DMS 273 (cell line): ENCODE results near the gene EDDM13.
"Not testable (repeated sequence)": the region's sequence is repeated elsewhere in the genome, so short reads cannot be mapped to it uniquely, and the experiment has no call there.

Experiments
- DNase-seq: peaks from one replicate; lab custom pipeline; 2025; ENCODE audit not compliant: unreplicated experiment; lab: John Stamatoyannopoulos, UW

Gene EDDM13

DNA sequence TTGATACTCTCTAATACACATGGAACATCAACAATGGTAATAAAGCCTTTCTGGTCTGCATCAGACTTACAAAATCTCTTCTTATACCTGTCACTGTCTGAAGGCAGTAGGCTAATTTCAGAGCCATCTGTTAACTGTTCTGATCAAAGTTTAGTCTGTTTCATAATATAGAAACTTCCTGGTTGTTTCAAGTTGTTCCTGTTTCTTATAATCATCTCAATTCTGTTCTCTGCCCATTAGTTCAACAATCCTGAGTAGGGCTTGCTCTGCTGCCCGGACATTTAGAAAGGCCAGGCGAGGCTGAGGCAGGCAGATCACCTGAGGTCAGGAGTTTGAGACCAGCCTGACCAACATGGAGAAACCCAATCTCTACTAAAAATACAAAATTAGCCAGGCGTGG lies 47.4 kb downstream of the EDDM13 start:
- no peak for DNase-seq

DNA sequence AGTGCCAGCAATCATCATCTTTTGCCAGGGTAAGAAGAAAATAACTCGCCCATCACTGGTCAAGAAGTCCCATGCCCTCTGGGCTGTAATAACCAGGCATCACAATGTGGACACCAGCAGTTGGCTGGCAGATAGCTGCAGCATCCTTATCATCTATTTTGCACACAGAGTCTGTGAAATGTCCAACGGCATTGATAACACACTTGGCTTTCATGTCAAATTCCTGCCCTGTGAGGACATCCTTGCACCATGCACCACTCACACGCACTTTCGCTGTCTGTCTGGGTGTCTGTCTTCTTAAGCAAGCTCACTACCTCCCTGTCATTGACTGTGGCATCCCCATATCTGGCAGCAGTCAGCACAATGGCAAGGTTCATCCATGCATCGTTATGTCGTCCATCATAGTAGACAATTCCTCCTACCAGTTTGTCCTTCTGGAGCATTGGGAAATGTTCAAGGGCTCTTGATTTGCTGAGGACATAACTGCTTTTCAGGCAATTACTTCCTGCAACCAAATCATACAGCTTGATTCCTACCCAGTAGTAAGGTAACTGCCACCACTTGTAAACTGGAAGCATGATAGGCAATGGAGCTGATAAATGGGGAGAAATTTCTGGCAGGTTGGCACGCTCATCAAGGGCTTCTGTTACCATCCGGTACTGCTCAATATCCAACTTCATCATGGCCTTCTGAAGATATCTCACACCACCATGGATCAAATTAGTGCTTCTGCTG lies 48.9 kb downstream of the EDDM13 start:
- DNase-seq = no peak

DNA sequence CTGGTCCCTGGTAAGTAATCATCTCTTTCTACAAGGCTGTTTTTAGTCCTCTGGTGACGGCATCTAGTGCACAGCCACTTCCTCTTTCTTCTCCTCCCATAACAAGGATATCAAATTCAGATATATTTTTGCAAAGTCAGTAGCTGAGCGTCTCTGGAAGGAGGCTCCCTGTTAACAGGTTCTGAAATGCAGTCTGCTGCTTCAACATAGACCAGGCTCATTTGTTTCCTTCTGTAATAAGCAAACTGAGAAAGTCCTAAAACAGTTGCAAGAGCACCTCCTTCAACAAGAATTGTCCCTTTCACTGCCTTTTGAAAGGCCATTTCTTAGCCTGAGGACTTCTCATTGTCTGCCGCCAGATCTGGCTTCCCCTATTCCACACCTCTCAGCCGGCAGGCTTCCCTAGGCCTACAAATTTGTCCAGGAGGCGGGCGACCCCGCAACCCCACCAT lies 49.5 kb downstream of the EDDM13 start:
- DNase-seq = no peak

DNA sequence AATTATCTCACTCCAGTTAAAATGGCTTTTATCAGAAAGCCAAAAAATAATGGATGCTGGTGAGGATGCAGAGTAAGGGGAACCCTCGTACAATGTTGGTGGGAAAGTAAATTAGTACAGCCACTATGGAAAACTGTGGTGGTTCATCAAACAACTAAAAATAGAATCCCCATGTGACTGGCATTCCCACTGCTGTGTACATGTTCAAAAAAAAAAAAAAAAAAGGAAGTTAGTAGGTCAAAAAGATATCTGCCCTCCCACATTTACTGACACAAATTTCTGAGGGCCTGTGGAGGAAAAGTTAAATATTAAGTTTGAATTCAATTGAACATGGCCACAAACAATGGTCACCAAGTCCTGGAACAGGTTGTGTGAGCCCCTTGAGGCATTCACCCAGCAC lies 51.9 kb downstream of the EDDM13 start:
- no peak for DNase-seq

DNA sequence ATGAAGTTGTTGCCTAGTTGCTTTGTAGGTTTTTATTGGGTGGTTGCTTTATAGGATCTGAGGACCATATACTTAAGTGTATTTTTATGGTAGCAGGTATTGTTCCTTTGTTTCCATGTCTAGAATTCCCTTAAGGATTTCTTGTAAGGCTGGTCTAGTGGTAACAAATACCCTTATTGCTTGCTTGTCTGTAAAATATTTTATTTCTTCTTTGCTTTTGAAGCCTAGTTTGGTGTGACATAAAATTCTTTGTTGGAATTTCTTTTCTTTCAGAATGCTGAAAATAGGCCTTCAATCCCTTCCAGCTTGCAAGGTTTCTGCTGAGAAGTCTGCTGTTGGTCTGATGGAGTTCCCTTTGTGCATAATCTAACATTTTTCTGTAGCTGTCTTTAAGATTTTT lies 60.1 kb downstream of the EDDM13 start:
- no peak for DNase-seq

DNA sequence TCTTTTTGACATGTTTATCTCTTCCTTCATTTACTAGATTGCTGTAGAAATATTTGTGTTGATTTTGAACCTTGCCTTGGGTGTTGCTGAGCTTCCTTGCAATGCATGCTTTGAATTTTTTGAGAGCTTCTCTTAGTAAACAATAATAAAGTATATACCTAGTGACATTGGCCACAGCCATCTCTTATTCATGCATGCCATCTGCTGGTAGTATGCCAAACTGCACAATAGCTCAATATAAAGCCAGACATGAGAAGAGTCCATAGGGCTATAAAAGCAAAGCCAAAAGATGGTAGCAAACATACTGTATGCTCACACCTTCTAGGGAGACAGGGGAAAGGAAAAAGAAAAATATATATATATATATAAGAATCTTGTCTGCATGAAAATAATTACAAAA lies 61.0 kb downstream of the EDDM13 start:
- DNase-seq = peak; percentile 74

DNA sequence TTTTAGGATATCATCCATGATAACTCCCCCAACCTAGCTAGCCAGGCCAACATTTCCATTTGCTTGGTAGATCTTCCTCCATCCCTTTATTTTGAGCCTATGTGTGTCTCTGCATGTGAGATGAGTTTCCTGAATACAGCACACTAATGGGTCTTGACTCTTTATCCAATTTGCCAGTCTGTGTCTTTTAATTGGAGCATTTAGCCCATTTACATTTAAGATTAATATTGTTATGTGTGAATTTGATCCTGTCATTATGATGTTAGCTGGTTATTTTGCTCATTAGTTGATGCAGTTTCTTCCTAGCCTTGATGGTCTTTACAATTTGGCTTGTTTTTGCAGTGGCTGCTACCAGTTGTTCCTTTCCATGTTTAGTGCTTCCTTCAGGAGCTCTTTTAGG lies 62.8 kb downstream of the EDDM13 start:
- DNase-seq = not testable (repeated sequence)

DNA sequence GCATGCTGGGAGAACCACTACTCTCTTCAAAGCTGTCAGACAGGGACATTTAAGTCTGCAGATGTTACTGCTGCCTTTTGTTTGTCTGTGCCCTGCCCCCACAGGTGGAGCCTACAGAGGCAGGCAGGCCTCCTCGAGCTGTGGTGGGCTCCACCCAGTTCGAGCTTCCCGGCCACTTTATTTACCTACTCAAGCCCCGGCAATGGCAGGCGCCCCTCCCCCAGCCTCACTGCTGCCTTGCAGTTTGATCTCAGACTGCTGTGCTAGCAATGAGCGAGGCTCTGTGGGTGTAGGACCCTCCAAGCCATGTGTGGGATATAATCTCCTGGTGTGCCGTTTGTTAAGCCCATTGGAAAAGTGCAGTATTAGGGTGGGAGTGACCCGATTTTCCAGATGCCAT lies 64.5 kb downstream of the EDDM13 start:
- not testable (repeated sequence) for DNase-seq

DNA sequence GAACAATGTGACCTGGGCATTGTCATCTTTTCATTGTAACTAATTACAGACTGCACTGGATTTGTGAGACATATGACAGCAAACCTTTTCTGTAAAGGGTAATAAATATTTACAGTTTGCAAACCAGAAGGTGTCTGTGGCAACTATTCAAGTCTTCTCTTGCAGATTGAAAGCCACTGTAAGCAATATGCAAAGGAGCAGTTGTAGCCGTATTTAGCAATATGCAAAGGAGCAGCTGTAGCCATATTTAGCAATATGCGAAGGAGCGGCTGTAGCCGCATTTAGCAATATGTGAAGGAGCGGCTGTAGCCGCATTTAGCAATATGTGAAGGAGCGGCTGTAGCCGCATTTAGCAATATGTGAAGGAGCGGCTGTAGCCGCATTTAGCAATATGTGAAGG lies 66.5 kb downstream of the EDDM13 start:
- not testable (repeated sequence) for DNase-seq

DNA sequence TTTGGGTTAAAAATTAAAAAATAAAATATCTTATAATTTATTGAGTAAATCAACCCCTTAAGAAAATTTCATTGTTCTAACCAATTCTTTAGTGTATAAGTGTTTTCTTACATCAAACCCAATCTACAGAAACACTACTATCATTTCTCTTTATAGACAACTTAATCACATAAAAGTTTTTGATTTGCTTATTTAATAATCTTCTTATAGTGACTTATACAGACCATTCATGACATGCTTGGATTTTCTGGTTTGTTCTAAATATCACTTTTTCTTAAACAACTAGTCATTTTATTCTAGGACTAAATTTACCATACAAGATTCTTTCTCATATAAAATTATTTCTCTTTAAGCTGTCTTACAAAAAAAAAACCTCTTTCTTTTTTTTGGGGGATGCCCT lies 69.4 kb downstream of the EDDM13 start:
- peak; percentile 5 for DNase-seq

DNA sequence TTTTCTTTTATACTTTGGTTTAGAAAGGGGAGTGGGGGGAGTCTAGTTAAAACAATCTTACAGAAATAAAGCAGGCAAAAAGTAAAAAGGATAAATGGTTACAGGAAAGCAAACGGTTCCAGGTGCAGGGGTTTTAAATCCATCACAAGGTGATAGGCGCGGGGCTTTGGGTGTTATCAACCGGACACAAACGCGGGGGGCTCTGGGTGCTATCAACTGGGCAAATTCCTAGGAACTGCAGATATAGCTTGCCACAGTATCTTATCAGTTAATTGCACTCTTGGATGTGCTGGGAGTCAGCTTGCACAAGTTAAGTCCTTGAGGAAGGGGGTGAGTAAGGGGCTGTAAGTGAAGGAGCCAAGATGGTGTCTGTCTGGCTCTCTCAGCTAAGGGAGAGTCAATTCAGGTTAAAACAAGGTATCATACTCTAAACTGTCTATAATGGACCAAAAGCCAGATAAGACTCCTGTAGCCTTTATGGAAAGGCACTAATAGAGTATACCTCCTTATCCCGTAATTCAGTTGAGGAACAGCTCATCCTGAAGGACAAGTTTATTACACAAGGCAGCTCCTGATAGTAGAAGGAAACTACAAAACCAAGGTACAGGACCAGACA lies 74.7 kb downstream of the EDDM13 start:
- no peak for DNase-seq

DNA sequence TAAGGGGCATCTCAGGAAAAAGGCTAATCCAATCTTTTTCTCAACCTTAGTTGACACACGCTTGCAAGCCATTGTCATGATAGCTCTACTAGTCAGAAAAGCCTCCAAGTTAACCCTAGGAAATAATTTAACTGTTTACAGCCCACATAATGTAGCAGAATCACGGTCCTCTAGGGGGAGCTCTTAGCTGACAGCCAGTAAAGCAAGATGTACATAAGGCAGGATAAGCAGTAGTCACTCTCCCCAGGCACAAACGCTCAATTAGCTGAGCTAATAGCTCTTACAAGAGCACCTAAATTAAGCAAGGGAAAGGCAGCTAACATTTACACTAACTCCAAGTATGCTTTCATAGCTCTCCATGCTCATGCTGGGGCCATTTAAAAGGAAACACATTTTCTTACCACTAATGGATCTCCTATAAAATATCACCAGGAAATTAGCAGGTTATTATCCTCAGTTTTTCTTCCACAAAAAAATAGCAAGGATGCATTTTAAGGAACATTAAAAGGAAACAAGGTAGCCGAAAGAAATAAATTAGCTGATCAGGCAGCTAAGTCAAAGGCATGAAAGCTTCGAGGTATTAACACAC lies 75.8 kb downstream of the EDDM13 start:
- DNase-seq = peak; percentile 47

DNA sequence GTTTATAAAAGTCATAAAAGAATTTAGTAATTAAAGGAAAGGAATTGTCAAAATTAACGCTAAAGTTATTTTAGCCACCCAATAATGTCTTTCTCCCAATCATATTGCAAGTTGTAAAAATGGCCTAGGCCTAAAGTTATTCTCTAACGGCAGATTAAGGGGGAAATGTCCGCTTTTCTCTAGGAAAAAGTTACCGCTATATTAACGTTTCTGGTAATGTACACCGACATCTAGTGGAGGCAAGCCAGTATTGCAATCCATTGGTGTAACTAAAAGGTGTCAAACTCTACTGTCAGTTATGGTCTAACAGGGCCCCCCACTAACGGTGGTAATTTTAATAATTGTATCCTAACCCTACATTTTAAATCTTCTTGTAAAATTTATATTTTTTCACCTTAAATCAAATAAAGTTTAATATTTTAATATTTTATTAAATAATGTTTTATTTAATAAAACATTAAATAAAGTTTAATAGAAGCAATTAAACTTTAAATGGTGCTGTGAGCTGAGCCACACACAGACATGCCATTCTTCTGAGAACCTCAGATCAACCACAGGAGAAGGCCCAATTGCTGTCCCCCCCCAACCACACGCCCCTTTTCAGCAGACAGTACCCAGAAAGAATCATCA lies 78.0 kb downstream of the EDDM13 start:
- DNase-seq = peak; percentile 80

DNA sequence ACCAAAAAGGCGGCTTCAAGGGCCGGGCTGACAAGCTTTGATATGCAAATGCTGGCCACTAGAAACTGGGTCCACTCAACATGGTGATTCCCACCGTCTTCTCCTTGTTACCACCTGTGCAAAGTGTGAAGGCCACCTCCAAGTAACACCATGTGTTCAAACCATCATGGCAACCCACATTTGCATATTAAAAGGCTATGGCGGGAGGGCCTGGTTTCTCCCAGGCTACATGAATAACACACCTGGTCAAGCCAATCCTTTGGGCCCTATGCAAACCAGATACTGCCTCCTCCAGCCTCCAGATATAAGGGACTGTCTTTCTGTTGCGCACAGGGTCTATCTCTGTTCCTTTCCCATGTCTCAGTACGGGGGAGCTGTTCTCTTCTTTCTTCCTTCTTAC lies 78.7 kb downstream of the EDDM13 start:
- no peak for DNase-seq

DNA sequence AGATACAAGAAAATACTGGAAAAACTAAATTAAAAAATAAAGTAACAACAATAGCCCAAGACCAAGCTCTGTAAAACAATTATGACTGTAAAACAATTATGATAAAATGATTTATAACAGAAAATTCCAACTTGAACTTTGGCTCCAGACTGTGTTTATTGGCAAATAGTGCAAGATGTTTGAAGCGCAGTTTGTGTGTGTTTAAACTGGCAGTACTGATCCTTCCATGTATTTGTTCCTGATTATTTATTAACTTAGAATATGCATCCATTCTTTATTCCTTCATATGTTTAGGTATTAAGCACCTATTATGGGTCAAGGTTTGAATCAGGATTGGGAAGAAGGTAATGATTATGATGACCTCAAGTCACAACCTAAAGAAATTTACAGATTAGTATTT lies 83.0 kb downstream of the EDDM13 start:
- no peak for DNase-seq

DNA sequence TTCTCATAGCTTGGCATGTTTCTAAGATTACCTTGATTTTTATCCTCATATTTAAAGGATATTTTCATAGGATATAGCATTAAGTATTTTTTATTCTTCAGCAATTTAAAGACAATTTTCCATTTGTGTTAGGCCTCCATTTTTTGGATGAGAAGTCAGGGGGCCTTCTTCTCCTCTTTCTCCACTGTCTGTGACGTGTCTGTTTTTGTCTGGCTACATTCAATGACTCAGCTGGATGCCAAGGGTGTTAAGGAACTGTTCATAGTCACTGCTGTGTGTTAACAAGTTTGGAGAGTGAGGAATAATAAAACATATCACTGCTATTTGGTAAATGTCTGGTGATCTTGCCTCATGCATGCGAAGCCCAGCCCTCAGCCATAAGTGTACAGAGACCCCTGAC lies 84.4 kb downstream of the EDDM13 start:
- DNase-seq = no peak
